ENCODE results near the gene ARSD. TPM values are rescaled to one million over a fixed set of nuclear protein-coding genes. Genes with fewer than 3 reads are reported as not detected.

The ARSD gene
- total and polyA plus RNA-seq, 2 of the 13 experiments (the other 11 are each of a cell fraction or from before 2014, with no cell fraction given), result 4.8 to 6.8 TPM

- Histone ChIP-seq H3K27ac (ENCODE audit: extremely low read length, insufficient read depth, low read length) (no peak overlapping the region), H4K20me1 (ENCODE audit: insufficient read depth, low read length) (no peaks in the 10 kb centered on the region), H2AFZ (ENCODE audit: low read length) (no peak overlapping the region), H3K4me3 (replicated peaks in 1 of 3; ENCODE audit: insufficient read depth in 1 of 3, low read depth in 2 of 3, low read length in 3 of 3) (no peak overlapping the region), H3K9me3 (ENCODE audit: low read length) (no peaks in the 10 kb centered on the region), H3K36me3 (replicated peaks in 1 of 2; ENCODE audit: control insufficient read depth in 1 of 2, insufficient read depth in 2 of 2, low read length in 2 of 2) (peaks cover 0 to 9% of the 10 kb centered on the region in 2 experiments; a peak in 1 of 5 replicates), H3K9ac (ENCODE audit: insufficient read depth, low read depth, low read length) (no peak overlapping the region), H3K27me3 (ENCODE audit: control insufficient read depth in 1 of 2, insufficient read depth in 2 of 2, low read length in 2 of 2) (no peaks in the 10 kb centered on the region), H3K79me2 (ENCODE audit: insufficient read depth, low read length) (no peaks in the 10 kb centered on the region), H3K4me2 (ENCODE audit: low read depth, low read length) (no peak overlapping the region), H3K4me1 (ENCODE audit: insufficient read depth, low read length) (peaks cover 11% of the 10 kb centered on the region)
- intact Hi-C loops (cut with micrococcal nuclease; ENCODE audit: unreplicated experiment), result no loop called here
- TF ChIP-seq AHR (CRISPR knock-in tag; IDR thresholded peaks at IDR 0.05), result no peak
- TF ChIP-seq ZNF609 (CRISPR knock-in tag; IDR thresholded peaks at IDR 0.05; ENCODE audit: borderline replicate concordance), result no peak
- TF ChIP-seq ZNF563 (CRISPR knock-in tag; IDR thresholded peaks at IDR 0.05), result no peak
- TF ChIP-seq TRAFD1 (CRISPR knock-in tag; IDR thresholded peaks at IDR 0.05; ENCODE audit: borderline replicate concordance), result no peak
- ATAC-seq, result no peak
- DNase-seq (ENCODE audit: low spot score), result no peak
- ChIA-PET POLR2A (no interaction called here), CTCF (ENCODE audit: low intra/inter-chr PET ratio, low total read pairs) (no interaction called here)
- BruUV-seq (replicated peaks), result no TSS peak
- FAIRE-seq, result no peak
- 95% methylated on average over 7 of the region's 7 CpGs for WGBS (ENCODE audit: low lambda C conversion rate)
- in situ Hi-C loops (cut with HindIII; ENCODE audit: extremely low pct_ligation_motif_present, low pct_unique_long_range_greater_than_20kb), result no loop called here
Observed at GRCh38 chrX:2867206-2867605, 61.9 kb downstream of the ARSD start.
